AG09319 (cell line): ENCODE measurements around the gene TMEM109.

ENCODE experiments used
- DNase-seq: peaks from one replicate; pipeline ENCODE4 v3.0.0-alpha.2; 2010; ENCODE audit warnings: low read depth; ENCODE audit errors: extremely low read depth
- CTCF ChIP-seq: IDR thresholded peaks from 2 replicates; pipeline ENCODE4 v1.5.1; 2011; ENCODE audit warnings: low read depth, mild to moderate bottlenecking, inconsistent platforms, low read length, moderate library complexity

Gene TMEM109

GRCh38 chr11:60924906-60925853, 11.2 kb downstream of the TMEM109 start:
- DNase-seq: no peak
- TF ChIP-seq CTCF: no peak

GRCh38 chr11:60925868-60926267, 11.9 kb downstream of the TMEM109 start:
- DNase-seq: no peak
- no peak for TF ChIP-seq CTCF

- DNase-seq: no peak
- TF ChIP-seq CTCF: no peak
Observed at GRCh38 chr11:60926500-60926899, 12.5 kb downstream of the TMEM109 start.

GRCh38 chr11:60927061-60927592, 13.2 kb downstream of the TMEM109 start:
- DNase-seq: no peak
- no peak for TF ChIP-seq CTCF

- TF ChIP-seq CTCF: no peak
- no peak for DNase-seq
Observed at GRCh38 chr11:60927600-60927999, 13.6 kb downstream of the TMEM109 start.

- DNase-seq: no peak
- no peak for TF ChIP-seq CTCF
Observed at GRCh38 chr11:60928563-60929001, 14.6 kb downstream of the TMEM109 start.

GRCh38 chr11:60929764-60930163, 15.8 kb downstream of the TMEM109 start:
- DNase-seq: no peak
- TF ChIP-seq CTCF: no peak
